GM19023 (cell line): Measurements from ENCODE around the gene FCAMR.

Experiments
- ATAC-seq: cut with Tn5 transposase; IDR thresholded peaks from one replicate; pipeline ENCODE4 v1.9.1; 2021; ENCODE audit warnings: mild to moderate bottlenecking, moderate library complexity; ENCODE audit not compliant: unreplicated experiment

The FCAMR gene

GRCh38 chr1:207000651-207001291 is 30.5 kb upstream of the FCAMR start:
- no peak for ATAC-seq

- ATAC-seq = no peak
Observed at GRCh38 chr1:206998816-206999215, 28.6 kb upstream of the FCAMR start.

GRCh38 chr1:206992790-206993189 is 22.5 kb upstream of the FCAMR start:
- no peak for ATAC-seq

- ATAC-seq = no peak
Observed at GRCh38 chr1:206987873-206988272, 17.6 kb upstream of the FCAMR start.

GRCh38 chr1:206986885-206987284 is 16.6 kb upstream of the FCAMR start:
- ATAC-seq = no peak

- no peak for ATAC-seq
Observed at GRCh38 chr1:206986402-206986801, 16.1 kb upstream of the FCAMR start.

- no peak for ATAC-seq
Observed at GRCh38 chr1:206985162-206985749, 15.0 kb upstream of the FCAMR start.

GRCh38 chr1:206982216-206982615 is 12.0 kb upstream of the FCAMR start:
- no peak for ATAC-seq

GRCh38 chr1:206979379-206980043 is 9.3 kb upstream of the FCAMR start:
- no peak for ATAC-seq

- no peak for ATAC-seq
Observed at GRCh38 chr1:206978259-206978658, 8.0 kb upstream of the FCAMR start.

GRCh38 chr1:206975306-206975705 is 5.0 kb upstream of the FCAMR start:
- no peak for ATAC-seq

- no peak for ATAC-seq
Observed at GRCh38 chr1:206974140-206974539, 3.9 kb upstream of the FCAMR start.

GRCh38 chr1:206972728-206973127 is 2.5 kb upstream of the FCAMR start:
- ATAC-seq = no peak

- no peak for ATAC-seq
Observed at GRCh38 chr1:206971029-206971655, 882 bp upstream of the FCAMR start.

GRCh38 chr1:206969090-206969489 is 1.2 kb downstream of the FCAMR start:
- no peak for ATAC-seq

GRCh38 chr1:206967096-206967849 is 3.0 kb downstream of the FCAMR start:
- peak; percentile 46 for ATAC-seq

GRCh38 chr1:206965781-206966180 is 4.5 kb downstream of the FCAMR start:
- no peak for ATAC-seq

- ATAC-seq = no peak
Observed at GRCh38 chr1:206963740-206964139, 6.5 kb downstream of the FCAMR start.

- no peak for ATAC-seq
Observed at GRCh38 chr1:206963119-206963712, 7.0 kb downstream of the FCAMR start.

- ATAC-seq = no peak
Observed at GRCh38 chr1:206962272-206962671, 8.0 kb downstream of the FCAMR start.

GRCh38 chr1:206961668-206962067 is 8.6 kb downstream of the FCAMR start:
- ATAC-seq = no peak
